HUDEP-2 (cell line): ENCODE results near the gene S100A7A.
A peak's percentile ranks its signal among the peaks of the same experiment; 100 is the strongest.
"Not testable (repeated sequence)": the region's sequence is repeated elsewhere in the genome, so short reads cannot be mapped to it uniquely, and the experiment has no call there.

Source experiments
- DNase-seq, 76 experiments: peaks; one replicate each; lab custom pipeline; 2025; ENCODE audit not compliant: unreplicated experiment in 76 of 76; lab: John Stamatoyannopoulos, UW

The S100A7A gene

DNA sequence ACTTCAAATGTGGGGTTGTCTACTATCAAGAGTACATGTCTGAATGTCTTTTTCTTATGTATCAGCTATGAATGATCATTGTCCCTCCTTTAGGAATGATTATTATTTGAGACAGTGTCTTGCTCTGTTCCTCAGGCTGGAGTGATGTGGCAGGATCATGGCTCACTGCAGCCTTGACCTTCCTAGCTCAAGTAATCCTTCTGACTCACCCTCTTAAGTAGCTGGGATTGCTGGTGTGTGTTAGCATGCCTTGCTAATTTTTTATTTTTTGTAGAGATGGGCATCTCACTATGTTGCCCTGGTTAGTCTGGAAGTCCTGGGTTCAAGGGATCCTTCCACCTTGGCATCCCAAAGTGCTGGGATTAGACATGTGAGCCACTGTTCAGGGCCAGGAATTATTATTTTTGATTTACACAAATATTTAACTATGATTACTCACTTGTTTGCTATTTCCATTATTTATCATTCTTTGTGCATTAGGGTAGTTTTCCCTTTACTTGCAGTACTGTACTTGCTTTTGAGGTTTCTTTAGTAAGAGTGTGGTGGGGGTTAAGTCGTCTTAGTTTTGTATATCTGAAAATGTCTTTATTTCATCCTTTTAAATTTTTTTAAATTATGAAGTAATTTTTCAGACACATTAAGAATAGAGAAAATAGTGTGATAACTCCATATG lies 31.3 kb downstream of the S100A7A start:
- DNase-seq = no peak

DNA sequence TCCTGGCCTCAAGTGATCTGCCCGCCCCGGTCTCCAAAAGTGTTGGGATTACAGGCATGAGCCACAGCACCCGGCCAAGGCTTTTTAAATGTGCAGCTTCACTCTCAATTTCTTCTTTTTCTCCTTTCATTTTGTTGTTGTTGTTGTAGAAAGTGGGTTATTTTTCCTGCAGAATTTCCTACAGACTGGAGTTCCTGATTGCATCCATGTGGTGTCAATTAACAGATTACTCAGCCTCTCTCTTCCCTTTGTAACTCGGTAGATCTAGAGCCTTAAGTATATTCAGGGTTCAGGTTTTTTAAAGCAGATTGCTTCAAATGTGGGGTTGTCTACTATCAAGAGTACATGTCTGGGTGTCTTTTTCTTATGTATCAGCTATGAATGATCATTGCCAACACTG lies 32.5 kb downstream of the S100A7A start:
- DNase-seq = not testable (repeated sequence)

DNA sequence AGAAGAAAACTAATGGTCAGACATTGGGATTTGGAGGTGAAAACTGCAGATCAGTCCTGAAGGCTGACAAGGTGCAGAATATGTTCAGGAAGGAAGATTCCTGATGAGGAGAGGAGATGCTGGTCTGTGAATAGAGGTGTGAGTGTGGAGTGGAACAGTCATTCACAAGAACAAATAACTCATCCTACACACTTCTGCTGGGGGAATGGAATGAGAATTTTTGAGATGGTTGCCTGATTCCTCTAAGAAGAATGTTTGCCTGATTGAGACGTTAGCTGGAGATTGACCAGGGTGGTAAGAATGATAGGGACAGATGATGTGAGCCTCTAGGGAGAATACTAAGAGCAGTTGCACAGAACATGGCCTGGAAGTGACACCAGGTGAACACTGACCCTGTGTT lies 40.1 kb downstream of the S100A7A start:
- no peak for DNase-seq

DNA sequence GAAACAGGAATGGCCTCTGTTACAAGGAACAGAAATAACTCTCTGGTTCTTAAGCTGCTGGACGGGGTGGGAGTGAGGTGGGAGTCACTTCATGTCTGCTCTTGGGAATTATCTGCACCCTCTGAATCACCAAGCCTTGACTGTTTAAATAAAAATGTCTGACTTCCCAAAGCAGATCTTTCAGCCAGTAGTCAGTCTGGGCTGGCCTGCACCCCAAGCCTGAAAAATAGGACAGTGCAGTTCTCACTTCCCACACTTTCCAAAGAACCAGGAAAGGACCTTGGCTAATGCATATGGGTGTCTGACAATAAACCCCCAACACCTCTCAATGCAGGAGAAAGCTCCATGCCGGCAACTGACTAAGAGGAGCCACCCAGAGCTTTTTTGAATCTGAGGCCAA lies 43.3 kb downstream of the S100A7A start:
- DNase-seq = no peak

DNA sequence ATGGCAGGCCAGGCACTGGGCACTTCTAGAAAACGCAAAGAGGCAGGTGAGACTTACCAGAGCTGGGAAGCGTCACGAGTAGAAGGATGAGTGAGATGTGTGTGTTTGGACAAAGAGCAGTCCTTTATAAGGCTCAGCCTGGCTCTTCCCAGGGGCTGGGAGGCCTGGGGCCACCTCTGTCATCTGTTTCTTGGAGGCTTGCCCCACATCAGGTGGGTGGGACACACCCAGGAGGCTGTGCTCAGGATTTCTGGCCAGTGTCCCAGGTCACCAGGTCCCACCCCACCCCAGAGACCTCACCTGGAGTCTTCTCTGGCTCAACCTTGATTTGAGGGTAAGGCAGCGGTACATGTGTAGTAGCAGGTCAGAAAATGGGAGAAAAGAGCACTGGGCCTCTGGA lies 44.2 kb downstream of the S100A7A start, which contains the start of gene S100A7:
Gene S100A7 (minus strand): TSS at position 101 of the 400 bp plus-strand sequence. CDS start 1,638 bp downstream, outside the sequence.
- no peak for DNase-seq

DNA sequence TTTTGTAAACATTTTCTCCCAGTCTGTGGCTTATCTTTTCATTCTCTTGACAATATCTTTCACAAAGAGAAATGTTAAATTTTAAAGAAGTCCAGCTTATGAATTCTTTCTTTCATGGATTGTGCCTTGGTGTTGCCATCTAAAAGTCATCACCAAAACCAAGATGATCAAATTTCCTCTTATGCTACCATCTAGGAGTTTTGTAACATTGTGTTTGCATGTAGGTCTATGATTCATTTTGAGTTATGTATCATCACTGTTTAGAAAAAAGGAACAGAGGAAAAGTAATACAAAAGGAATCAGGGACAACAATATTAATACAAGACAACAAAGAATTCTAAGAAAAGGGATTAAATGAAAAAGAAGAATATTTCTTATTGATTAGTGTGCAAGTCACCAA lies 46.4 kb downstream of the S100A7A start:
- not testable (repeated sequence) for DNase-seq

DNA sequence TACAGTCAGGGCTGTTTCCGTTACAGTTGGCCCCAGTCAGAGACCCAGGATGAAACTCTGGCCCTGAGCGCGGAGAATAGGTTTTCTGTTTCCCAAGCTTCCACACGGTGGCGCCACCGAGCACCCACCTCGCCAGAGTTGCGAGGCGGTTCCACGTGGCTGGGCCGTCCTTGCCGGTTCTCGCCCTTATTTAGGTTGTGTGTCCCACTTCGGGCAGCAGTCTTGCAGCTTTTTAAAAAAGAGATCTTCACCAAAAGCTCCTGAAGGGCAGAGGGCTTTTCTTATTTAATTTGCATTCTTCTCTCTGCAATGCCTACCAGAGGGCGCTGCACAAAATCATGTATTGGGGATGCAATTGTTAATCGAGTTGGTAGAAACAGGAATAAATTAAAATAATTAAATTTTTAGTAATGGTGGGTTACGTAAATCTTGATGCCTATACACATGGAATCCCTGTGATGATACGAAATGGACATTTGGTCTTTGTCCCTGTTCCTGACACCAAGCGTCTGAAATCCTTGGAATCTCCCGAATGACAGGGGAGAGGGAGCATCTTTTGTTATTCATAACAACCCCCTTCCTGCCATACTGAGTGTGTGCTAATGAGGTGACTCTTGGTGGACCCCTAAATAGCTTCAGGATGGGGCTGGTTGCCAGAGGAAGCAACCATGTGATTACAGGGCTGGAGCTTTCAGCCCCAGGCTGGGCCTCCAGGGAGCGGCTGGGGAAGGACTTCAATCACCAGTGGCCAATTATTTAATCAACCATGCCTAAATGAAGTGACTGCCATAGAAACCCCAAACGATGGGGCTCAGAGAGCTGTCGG lies 49.7 kb downstream of the S100A7A start:
- DNase-seq = peak in 66 of 76 experiments; percentile 7 to 79 (median 46)

DNA sequence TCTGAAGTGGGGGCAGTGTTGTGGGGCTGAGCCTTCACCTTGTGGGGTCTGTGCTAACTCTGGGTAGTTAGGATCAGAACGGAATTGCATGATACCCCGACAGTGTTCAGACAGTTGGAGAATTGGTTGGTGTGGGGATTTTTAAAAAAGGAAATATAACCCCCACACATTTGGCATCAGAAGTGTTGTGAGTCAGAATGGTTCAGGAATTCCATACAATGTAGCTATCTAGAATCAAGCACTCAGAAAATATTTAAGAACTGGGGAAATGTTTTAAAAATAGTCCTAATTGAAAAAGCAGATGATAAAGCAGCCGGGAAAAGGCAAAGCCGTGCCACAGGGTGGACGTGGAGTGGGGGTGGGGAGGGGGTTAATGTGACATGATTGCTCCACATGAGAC lies 50.6 kb downstream of the S100A7A start:
- no peak for DNase-seq

DNA sequence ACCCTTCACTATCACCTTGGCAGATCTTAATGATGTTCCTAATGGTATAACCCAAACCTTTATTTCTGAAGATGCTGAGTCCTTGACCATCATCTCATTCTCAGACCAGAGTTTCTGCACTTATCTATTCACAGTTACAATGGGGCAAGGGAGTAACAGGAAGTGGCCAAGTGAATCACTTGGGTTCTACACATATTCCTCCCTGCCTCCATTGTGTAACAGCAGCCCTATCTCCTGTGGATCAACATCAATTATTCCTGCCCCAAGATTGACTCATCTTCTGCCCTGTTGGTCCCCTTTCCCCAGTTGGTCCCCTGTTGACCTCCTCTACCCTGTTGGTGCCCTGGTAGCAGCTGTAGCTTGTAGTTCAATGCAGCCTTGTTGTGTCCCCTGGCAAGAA lies 54.4 kb downstream of the S100A7A start:
- DNase-seq = peak in 1 of 76 experiments; percentile 5
